HEK293 (cell line): ENCODE results near the gene OR7C1.
A peak's percentile ranks its signal among the peaks of the same experiment; 100 is the strongest.

Experiments used
- CTCF ChIA-PET: fragments of 350-600 bp; formaldehyde crosslinking; extraction: SDS; loops from one replicate; lab custom pipeline; 2021; ENCODE audit warnings: antibody characterized with exemption; lab: Yijun Ruan, JAX
- POLR2A ChIA-PET: fragments of 300-600 bp; formaldehyde crosslinking; extraction: SDS; loops from one replicate; lab custom pipeline; 2020; ENCODE audit warnings: antibody characterized with exemption, inconsistent platforms; lab: Yijun Ruan, JAX
- H3K27ac ChIP-seq: fragments of 200-500 bp; sonication (Bioruptor generic); 2 replicates; pipeline ENCODE4 v1.5.1; 2014; ENCODE audit warnings: low read depth, low read length, control low read depth, inconsistent platforms; ENCODE audit errors: extremely low read depth
- H3K36me3 ChIP-seq, 2 experiments: fragments of 200-500 bp in 1 of 2; sonication (Bioruptor generic) in 1 of 2; 1 replicate in 1 of 2; 2 replicates in 1 of 2; pipeline ENCODE4 v1.5.1; 2014 to 2017; ENCODE audit warnings: inconsistent platforms in 2 of 2, low read length in 2 of 2; ENCODE audit not compliant: control insufficient read depth in 2 of 2, insufficient read depth in 1 of 2
- H3K4me1 ChIP-seq: fragments of 200-500 bp; sonication (Bioruptor generic); 2 replicates; pipeline ENCODE4 v1.5.1; 2014; ENCODE audit warnings: mild to moderate bottlenecking, low read length, inconsistent platforms; ENCODE audit not compliant: control insufficient read depth, insufficient read depth
- H3K4me3 ChIP-seq: 2 replicates; pipeline ENCODE4 v1.5.1; 2011; ENCODE audit warnings: low read depth, mild to moderate bottlenecking, control low read depth, low read length, moderate library complexity
- H3K9me3 ChIP-seq: fragments of 200-500 bp; sonication (Bioruptor generic); 2 replicates; pipeline ENCODE4 v1.5.1; 2014; ENCODE audit warnings: low read depth, low read length, inconsistent platforms; ENCODE audit not compliant: control insufficient read depth, insufficient read depth
- HOXD13 ChIP-seq: sonication (generic); formaldehyde crosslinking; IDR thresholded peaks from 2 replicates; pipeline ENCODE4 v1.8.0; 2022; ENCODE audit warnings: missing genetic modification reagents, borderline replicate concordance
- IKZF3 ChIP-seq: fragments of 450-650 bp; IDR thresholded peaks from 2 replicates; pipeline ENCODE4 v1.5.0; 2018; ENCODE audit warnings: missing biosample characterization, mild to moderate bottlenecking, missing genetic modification characterization, moderate library complexity
- REPIN1 ChIP-seq: fragments of 450-650 bp; formaldehyde crosslinking; IDR thresholded peaks from 2 replicates; pipeline ENCODE4 v1.5.1; 2017; ENCODE audit warnings: missing biosample characterization, missing genetic modification characterization, low read depth
- ZNF138 ChIP-seq: fragments of 450-650 bp; formaldehyde crosslinking; IDR thresholded peaks from 2 replicates; pipeline ENCODE4 v1.5.1; 2016; ENCODE audit warnings: missing biosample characterization, missing genetic modification characterization, borderline replicate concordance
- ZNF211 ChIP-seq: fragments of 450-650 bp; formaldehyde crosslinking; IDR thresholded peaks from 2 replicates; pipeline ENCODE4 v1.5.1; 2016; ENCODE audit warnings: low read depth, missing biosample characterization, missing genetic modification characterization
- ZNF214 ChIP-seq: fragments of 450-650 bp; formaldehyde crosslinking; IDR thresholded peaks from 2 replicates; pipeline ENCODE4 v1.5.1; 2017; ENCODE audit warnings: missing biosample characterization, mild to moderate bottlenecking, missing genetic modification characterization, borderline replicate concordance
- ZNF292 ChIP-seq: fragments of 450-650 bp; formaldehyde crosslinking; IDR thresholded peaks from 2 replicates; pipeline ENCODE4 v1.5.1; 2016; ENCODE audit warnings: low read depth, missing biosample characterization, missing genetic modification characterization, borderline replicate concordance
- ZNF302 ChIP-seq: fragments of 450-650 bp; formaldehyde crosslinking; IDR thresholded peaks from 2 replicates; pipeline ENCODE4 v1.5.1; 2016; ENCODE audit warnings: missing biosample characterization, missing genetic modification characterization, low read depth
- ZNF391 ChIP-seq: fragments of 450-650 bp; formaldehyde crosslinking; IDR thresholded peaks from 2 replicates; pipeline ENCODE4 v1.5.1; 2016; ENCODE audit warnings: low read depth, missing biosample characterization, missing genetic modification characterization, borderline replicate concordance
- ZNF510 ChIP-seq: fragments of 450-650 bp; formaldehyde crosslinking; IDR thresholded peaks from 2 replicates; pipeline ENCODE4 v1.5.1; 2018; ENCODE audit warnings: mild to moderate bottlenecking, missing genetic modification characterization, missing biosample characterization; ENCODE audit not compliant: insufficient replicate concordance
- ZNF558 ChIP-seq: fragments of 450-650 bp; formaldehyde crosslinking; IDR thresholded peaks from 2 replicates; pipeline ENCODE4 v1.5.1; 2016; ENCODE audit warnings: missing biosample characterization, missing genetic modification characterization
- ZNF624 ChIP-seq: fragments of 450-650 bp; formaldehyde crosslinking; IDR thresholded peaks from 2 replicates; pipeline ENCODE4 v1.5.1; 2017; ENCODE audit warnings: missing biosample characterization, missing genetic modification characterization
- ZNF785 ChIP-seq: fragments of 450-650 bp; formaldehyde crosslinking; IDR thresholded peaks from 2 replicates; pipeline ENCODE4 v1.5.1; 2016; ENCODE audit warnings: missing biosample characterization, missing genetic modification characterization
- ZNF830 ChIP-seq: fragments of 450-650 bp; IDR thresholded peaks from 2 replicates; pipeline ENCODE4 v1.5.0; 2018; ENCODE audit warnings: missing biosample characterization, missing genetic modification characterization, low read depth, mild to moderate bottlenecking, moderate library complexity
- TF ChIP-seq, protein P1 (sequence below): fragments of 450-650 bp; formaldehyde crosslinking; IDR thresholded peaks from 2 replicates; pipeline ENCODE4 v1.5.1; 2016; ENCODE audit warnings: missing biosample characterization, missing genetic modification characterization
- TF ChIP-seq, protein P2 (sequence below): fragments of 450-650 bp; formaldehyde crosslinking; IDR thresholded peaks from 2 replicates; pipeline ENCODE4 v1.5.1; 2016; ENCODE audit warnings: missing biosample characterization, missing genetic modification characterization
- TF ChIP-seq, protein P3 (sequence below): fragments of 450-650 bp; formaldehyde crosslinking; IDR thresholded peaks from 2 replicates; pipeline ENCODE4 v1.5.1; 2017; ENCODE audit warnings: missing biosample characterization, missing genetic modification characterization
- TF ChIP-seq, protein P4 (sequence below): fragments of 450-650 bp; formaldehyde crosslinking; IDR thresholded peaks from 2 replicates; pipeline ENCODE4 v1.5.1; 2017; ENCODE audit warnings: missing biosample characterization, missing genetic modification characterization
- TF ChIP-seq, protein P5 (sequence below): fragments of 450-650 bp; formaldehyde crosslinking; IDR thresholded peaks from 2 replicates; pipeline ENCODE4 v1.5.1; 2016; ENCODE audit warnings: missing biosample characterization, missing genetic modification characterization
- TF ChIP-seq, protein P6 (sequence below): fragments of 450-650 bp; formaldehyde crosslinking; IDR thresholded peaks from 2 replicates; pipeline ENCODE4 v1.5.1; 2016; ENCODE audit warnings: missing biosample characterization, missing genetic modification characterization
- TF ChIP-seq, protein P7 (sequence below): fragments of 450-650 bp; formaldehyde crosslinking; IDR thresholded peaks from 2 replicates; pipeline ENCODE4 v1.5.1; 2017; ENCODE audit warnings: missing biosample characterization, missing genetic modification characterization

Gene OR7C1

DNA sequence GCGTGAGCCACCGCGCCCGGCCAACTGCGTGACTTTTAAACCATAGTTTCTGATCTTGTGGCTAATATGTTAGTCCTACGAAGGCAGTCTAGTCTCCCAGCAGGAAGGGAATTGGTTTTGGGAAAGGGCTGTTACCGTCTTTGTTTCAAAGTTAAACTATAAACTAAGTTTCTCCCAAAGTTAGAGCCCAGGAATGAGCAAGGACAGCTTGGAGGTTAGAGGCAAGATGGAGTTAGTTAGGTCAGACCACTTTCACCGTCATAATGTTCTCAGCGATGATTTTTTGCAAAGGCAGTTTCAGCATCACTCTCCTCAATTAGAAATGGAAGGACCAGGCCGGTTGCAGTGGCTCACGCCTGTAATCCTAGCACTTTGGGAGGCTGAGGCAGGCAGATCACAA, 39.0 kb downstream of the OR7C1 start:
- CTCF ChIA-PET = interaction anchor here (2.3 kb wide), 1 partner anchor 10 kb away, joined by 12 read pairs; no protein-coding TSS in a partner anchor
- H3K9me3 ChIP-seq = no peaks in the 10 kb centered on the region
- POLR2A ChIA-PET = interaction anchor here (0.6 kb wide), 1 partner anchor 261 kb away, joined by 3 read pairs; no protein-coding TSS in a partner anchor

DNA sequence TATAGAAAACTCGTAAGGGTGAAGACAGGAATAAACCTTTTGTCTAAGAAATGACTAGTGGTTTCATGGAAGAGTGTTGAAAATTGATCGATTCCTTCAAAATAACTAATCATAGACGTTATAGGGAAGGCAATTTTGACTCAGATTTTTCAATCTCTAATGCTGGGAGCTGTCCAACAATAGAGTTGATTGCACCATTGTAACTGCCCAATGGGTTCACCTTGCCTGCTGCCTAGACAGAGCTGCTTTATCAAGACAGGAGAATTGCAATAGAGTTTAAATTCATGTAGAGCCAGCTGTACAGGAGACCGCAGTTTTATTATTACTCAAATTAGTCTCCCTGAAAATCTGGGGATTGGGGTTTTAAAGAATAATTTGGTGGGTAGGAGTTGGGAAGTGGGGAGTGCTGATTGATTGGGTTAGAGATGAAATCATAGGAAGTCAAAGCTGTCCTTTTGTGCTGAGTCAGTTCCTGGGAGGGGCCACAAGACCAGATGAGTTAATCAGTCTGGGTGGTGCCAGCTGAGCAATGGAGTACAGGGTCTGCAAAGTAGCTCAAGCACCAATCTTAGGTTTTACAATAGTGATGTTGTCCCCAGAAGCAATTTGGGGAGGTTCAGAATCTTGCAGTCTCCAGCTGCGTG, 39.8 kb downstream of the OR7C1 start:
- CTCF ChIA-PET = interaction anchor here (2.3 kb wide), 1 partner anchor 9 kb away, joined by 12 read pairs; no protein-coding TSS in a partner anchor
- TF ChIP-seq ZNF138 (tag by site-specific recombination) (no peak), ZNF830 (tag by site-specific recombination) (no peak), REPIN1 (tag by site-specific recombination) (no peak)
- TF ChIP-seq, protein P1, sequence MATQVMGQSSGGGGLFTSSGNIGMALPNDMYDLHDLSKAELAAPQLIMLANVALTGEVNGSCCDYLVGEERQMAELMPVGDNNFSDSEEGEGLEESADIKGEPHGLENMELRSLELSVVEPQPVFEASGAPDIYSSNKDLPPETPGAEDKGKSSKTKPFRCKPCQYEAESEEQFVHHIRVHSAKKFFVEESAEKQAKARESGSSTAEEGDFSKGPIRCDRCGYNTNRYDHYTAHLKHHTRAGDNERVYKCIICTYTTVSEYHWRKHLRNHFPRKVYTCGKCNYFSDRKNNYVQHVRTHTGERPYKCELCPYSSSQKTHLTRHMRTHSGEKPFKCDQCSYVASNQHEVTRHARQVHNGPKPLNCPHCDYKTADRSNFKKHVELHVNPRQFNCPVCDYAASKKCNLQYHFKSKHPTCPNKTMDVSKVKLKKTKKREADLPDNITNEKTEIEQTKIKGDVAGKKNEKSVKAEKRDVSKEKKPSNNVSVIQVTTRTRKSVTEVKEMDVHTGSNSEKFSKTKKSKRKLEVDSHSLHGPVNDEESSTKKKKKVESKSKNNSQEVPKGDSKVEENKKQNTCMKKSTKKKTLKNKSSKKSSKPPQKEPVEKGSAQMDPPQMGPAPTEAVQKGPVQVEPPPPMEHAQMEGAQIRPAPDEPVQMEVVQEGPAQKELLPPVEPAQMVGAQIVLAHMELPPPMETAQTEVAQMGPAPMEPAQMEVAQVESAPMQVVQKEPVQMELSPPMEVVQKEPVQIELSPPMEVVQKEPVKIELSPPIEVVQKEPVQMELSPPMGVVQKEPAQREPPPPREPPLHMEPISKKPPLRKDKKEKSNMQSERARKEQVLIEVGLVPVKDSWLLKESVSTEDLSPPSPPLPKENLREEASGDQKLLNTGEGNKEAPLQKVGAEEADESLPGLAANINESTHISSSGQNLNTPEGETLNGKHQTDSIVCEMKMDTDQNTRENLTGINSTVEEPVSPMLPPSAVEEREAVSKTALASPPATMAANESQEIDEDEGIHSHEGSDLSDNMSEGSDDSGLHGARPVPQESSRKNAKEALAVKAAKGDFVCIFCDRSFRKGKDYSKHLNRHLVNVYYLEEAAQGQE = peak; percentile 85
- TF ChIP-seq, protein P2, sequence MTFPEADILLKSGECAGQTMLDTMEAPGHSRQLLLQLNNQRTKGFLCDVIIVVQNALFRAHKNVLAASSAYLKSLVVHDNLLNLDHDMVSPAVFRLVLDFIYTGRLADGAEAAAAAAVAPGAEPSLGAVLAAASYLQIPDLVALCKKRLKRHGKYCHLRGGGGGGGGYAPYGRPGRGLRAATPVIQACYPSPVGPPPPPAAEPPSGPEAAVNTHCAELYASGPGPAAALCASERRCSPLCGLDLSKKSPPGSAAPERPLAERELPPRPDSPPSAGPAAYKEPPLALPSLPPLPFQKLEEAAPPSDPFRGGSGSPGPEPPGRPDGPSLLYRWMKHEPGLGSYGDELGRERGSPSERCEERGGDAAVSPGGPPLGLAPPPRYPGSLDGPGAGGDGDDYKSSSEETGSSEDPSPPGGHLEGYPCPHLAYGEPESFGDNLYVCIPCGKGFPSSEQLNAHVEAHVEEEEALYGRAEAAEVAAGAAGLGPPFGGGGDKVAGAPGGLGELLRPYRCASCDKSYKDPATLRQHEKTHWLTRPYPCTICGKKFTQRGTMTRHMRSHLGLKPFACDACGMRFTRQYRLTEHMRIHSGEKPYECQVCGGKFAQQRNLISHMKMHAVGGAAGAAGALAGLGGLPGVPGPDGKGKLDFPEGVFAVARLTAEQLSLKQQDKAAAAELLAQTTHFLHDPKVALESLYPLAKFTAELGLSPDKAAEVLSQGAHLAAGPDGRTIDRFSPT = no peak
- TF ChIP-seq, protein P3, sequence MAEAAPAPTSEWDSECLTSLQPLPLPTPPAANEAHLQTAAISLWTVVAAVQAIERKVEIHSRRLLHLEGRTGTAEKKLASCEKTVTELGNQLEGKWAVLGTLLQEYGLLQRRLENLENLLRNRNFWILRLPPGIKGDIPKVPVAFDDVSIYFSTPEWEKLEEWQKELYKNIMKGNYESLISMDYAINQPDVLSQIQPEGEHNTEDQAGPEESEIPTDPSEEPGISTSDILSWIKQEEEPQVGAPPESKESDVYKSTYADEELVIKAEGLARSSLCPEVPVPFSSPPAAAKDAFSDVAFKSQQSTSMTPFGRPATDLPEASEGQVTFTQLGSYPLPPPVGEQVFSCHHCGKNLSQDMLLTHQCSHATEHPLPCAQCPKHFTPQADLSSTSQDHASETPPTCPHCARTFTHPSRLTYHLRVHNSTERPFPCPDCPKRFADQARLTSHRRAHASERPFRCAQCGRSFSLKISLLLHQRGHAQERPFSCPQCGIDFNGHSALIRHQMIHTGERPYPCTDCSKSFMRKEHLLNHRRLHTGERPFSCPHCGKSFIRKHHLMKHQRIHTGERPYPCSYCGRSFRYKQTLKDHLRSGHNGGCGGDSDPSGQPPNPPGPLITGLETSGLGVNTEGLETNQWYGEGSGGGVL (tag by site-specific recombination) = no peak

More for the DNA sequence above, 39.0 kb downstream of the OR7C1 start:
- Histone ChIP-seq H3K4me3 (no peak overlapping the region), H3K27ac (no peak overlapping the region), H3K4me1 (no peaks in the 10 kb centered on the region), H3K36me3 (no peaks in the 10 kb centered on the region)
- TF ChIP-seq, protein P4, sequence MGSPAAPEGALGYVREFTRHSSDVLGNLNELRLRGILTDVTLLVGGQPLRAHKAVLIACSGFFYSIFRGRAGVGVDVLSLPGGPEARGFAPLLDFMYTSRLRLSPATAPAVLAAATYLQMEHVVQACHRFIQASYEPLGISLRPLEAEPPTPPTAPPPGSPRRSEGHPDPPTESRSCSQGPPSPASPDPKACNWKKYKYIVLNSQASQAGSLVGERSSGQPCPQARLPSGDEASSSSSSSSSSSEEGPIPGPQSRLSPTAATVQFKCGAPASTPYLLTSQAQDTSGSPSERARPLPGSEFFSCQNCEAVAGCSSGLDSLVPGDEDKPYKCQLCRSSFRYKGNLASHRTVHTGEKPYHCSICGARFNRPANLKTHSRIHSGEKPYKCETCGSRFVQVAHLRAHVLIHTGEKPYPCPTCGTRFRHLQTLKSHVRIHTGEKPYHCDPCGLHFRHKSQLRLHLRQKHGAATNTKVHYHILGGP (tag by site-specific recombination) = no peak
- no peak for TF ChIP-seq ZNF391 (tag by site-specific recombination)
- TF ChIP-seq ZNF302 (tag by site-specific recombination) = no peak
- TF ChIP-seq, protein P5, sequence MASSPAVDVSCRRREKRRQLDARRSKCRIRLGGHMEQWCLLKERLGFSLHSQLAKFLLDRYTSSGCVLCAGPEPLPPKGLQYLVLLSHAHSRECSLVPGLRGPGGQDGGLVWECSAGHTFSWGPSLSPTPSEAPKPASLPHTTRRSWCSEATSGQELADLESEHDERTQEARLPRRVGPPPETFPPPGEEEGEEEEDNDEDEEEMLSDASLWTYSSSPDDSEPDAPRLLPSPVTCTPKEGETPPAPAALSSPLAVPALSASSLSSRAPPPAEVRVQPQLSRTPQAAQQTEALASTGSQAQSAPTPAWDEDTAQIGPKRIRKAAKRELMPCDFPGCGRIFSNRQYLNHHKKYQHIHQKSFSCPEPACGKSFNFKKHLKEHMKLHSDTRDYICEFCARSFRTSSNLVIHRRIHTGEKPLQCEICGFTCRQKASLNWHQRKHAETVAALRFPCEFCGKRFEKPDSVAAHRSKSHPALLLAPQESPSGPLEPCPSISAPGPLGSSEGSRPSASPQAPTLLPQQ = no peak
- no peak for TF ChIP-seq ZNF214 (tag by site-specific recombination)
- no peak for TF ChIP-seq ZNF624 (tag by site-specific recombination)
- no peak for TF ChIP-seq HOXD13
- no peak for TF ChIP-seq IKZF3
- no peak for TF ChIP-seq ZNF558 (tag by site-specific recombination)
- TF ChIP-seq ZNF211 (tag by site-specific recombination) = no peak
- TF ChIP-seq ZNF292 (tag by site-specific recombination) = no peak
- TF ChIP-seq ZNF510 (tag by site-specific recombination) = no peak
- TF ChIP-seq, protein P6, sequence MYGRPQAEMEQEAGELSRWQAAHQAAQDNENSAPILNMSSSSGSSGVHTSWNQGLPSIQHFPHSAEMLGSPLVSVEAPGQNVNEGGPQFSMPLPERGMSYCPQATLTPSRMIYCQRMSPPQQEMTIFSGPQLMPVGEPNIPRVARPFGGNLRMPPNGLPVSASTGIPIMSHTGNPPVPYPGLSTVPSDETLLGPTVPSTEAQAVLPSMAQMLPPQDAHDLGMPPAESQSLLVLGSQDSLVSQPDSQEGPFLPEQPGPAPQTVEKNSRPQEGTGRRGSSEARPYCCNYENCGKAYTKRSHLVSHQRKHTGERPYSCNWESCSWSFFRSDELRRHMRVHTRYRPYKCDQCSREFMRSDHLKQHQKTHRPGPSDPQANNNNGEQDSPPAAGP (tag by site-specific recombination) = no peak
- TF ChIP-seq, protein P7, sequence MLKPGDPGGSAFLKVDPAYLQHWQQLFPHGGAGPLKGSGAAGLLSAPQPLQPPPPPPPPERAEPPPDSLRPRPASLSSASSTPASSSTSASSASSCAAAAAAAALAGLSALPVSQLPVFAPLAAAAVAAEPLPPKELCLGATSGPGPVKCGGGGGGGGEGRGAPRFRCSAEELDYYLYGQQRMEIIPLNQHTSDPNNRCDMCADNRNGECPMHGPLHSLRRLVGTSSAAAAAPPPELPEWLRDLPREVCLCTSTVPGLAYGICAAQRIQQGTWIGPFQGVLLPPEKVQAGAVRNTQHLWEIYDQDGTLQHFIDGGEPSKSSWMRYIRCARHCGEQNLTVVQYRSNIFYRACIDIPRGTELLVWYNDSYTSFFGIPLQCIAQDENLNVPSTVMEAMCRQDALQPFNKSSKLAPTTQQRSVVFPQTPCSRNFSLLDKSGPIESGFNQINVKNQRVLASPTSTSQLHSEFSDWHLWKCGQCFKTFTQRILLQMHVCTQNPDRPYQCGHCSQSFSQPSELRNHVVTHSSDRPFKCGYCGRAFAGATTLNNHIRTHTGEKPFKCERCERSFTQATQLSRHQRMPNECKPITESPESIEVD (tag by site-specific recombination) = no peak
- no peak for TF ChIP-seq ZNF785 (tag by site-specific recombination)

More for the DNA sequence above, 39.8 kb downstream of the OR7C1 start:
- Histone ChIP-seq H3K27ac (no peak overlapping the region), H3K36me3 (no peaks in the 10 kb centered on the region), H3K4me3 (no peak overlapping the region), H3K9me3 (no peaks in the 10 kb centered on the region), H3K4me1 (no peaks in the 10 kb centered on the region)
- POLR2A ChIA-PET = interaction anchor here (0.6 kb wide), 1 partner anchor 260 kb away, joined by 3 read pairs; no protein-coding TSS in a partner anchor
